GM13976 (cell line): Measurements from ENCODE around the gene CREBRF.
"Not testable (repeated sequence)": the region's sequence is repeated elsewhere in the genome, so short reads cannot be mapped to it uniquely, and the experiment has no call there.

Experiments used
- DNase-seq: peaks from one replicate; pipeline ENCODE4 v3.0.0; 2012; ENCODE audit warnings: low spot score
- CTCF ChIP-seq: IDR thresholded peaks from 2 replicates; pipeline ENCODE4 v1.5.1; 2012; ENCODE audit warnings: borderline replicate concordance, mild to moderate bottlenecking; ENCODE audit not compliant: insufficient read depth; ENCODE audit errors: extremely low read depth, missing control alignments, control extremely low read depth
- in situ Hi-C: fragments of 300-500 bp; cut with MboI; formaldehyde crosslinking; loops from one replicate; pipeline ENCODE4 v1.12.0; 2022; ENCODE audit warnings: low sequenced_read_pairs, mixed read lengths, inconsistent platforms; ENCODE audit not compliant: unreplicated experiment

CREBRF gene

GRCh38 chr5:173020643-173021042 is 35.5 kb upstream of the CREBRF start:
- no peak for DNase-seq
- no peak for TF ChIP-seq CTCF
- in situ Hi-C loops, result no loop called here

GRCh38 chr5:173025651-173026050 is 30.5 kb upstream of the CREBRF start:
- DNase-seq, result no peak
- TF ChIP-seq CTCF, result no peak
- in situ Hi-C loops, result no loop called here

- in situ Hi-C loops, result no loop called here
- DNase-seq, result no peak
- TF ChIP-seq CTCF, result no peak
Measured at GRCh38 chr5:173027905-173028304, 28.2 kb upstream of the CREBRF start.

GRCh38 chr5:173028811-173029327 is 27.3 kb upstream of the CREBRF start:
- no peak for TF ChIP-seq CTCF
- in situ Hi-C loops, result no loop called here
- DNase-seq, result no peak

GRCh38 chr5:173029499-173029921 is 26.6 kb upstream of the CREBRF start:
- TF ChIP-seq CTCF, result no peak
- in situ Hi-C loops, result no loop called here
- no peak for DNase-seq

GRCh38 chr5:173032096-173032495 is 24.1 kb upstream of the CREBRF start:
- DNase-seq, in situ Hi-C loops: not testable (repeated sequence)

GRCh38 chr5:173032730-173033129 is 23.4 kb upstream of the CREBRF start:
- in situ Hi-C loops, result no loop called here
- no peak for TF ChIP-seq CTCF
- DNase-seq, result no peak
